LNCaP clone FGC (cell line): ENCODE results near the gene ERICH3.
A peak's percentile ranks its signal among the peaks of the same experiment; 100 is the strongest.

Experiments used
- DNase-seq: peaks from one replicate; pipeline ENCODE4 v3.0.0-alpha.2; 2011; ENCODE audit warnings: low read depth
- H3K4me3 ChIP-seq: 2 replicates; pipeline ENCODE4 v1.5.1; 2011; ENCODE audit warnings: mild to moderate bottlenecking, low read depth, low read length, control low read depth
- TF ChIP-seq, protein P1 (sequence below): IDR thresholded peaks from 2 replicates; pipeline ENCODE4 v1.5.1; 2012; ENCODE audit warnings: mild to moderate bottlenecking; ENCODE audit not compliant: control insufficient read depth, insufficient read depth; ENCODE audit errors: extremely low read depth

The ERICH3 gene

DNA sequence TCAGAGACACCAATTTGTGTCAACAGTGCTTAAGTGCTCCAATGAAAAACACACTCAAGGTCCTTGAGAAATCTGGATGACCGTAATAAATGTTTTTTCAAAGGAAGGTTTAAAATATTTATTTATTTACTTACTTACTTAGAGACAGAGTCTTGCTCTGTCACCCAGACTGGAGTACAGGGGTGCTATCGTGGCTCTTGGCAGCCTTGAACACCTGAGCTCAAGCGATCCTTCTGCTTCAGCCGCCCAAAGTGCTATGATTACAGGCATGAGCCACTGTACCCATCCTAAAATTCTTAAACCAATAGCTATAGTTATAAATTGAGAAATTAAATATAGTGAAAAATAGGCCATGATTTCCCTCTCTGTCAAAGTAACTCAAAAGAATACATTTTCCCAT is 17.3 kb upstream of the ERICH3 start:
- DNase-seq: no peak
- H3K4me3 ChIP-seq: no peak overlapping the region
- TF ChIP-seq, protein P1, sequence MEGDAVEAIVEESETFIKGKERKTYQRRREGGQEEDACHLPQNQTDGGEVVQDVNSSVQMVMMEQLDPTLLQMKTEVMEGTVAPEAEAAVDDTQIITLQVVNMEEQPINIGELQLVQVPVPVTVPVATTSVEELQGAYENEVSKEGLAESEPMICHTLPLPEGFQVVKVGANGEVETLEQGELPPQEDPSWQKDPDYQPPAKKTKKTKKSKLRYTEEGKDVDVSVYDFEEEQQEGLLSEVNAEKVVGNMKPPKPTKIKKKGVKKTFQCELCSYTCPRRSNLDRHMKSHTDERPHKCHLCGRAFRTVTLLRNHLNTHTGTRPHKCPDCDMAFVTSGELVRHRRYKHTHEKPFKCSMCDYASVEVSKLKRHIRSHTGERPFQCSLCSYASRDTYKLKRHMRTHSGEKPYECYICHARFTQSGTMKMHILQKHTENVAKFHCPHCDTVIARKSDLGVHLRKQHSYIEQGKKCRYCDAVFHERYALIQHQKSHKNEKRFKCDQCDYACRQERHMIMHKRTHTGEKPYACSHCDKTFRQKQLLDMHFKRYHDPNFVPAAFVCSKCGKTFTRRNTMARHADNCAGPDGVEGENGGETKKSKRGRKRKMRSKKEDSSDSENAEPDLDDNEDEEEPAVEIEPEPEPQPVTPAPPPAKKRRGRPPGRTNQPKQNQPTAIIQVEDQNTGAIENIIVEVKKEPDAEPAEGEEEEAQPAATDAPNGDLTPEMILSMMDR: no peak

DNA sequence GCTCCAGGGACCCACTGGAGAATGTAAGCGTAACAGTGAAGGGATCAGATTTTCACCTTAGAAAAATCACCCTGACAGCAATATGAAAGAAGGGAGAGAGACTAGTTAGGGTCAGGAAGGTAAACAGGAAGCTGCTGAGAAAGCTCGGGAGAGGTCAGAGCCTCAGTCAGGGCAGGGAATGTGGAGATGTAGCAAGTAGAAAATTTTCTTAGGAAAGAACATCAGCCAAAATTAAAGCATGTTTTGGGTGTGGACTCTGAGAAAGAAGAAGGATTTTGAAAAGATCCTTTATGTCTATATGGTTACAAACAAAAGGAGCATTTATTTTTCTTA is 16.7 kb upstream of the ERICH3 start:
- TF ChIP-seq, protein P1: no peak
- DNase-seq: no peak
- H3K4me3 ChIP-seq: no peak overlapping the region

DNA sequence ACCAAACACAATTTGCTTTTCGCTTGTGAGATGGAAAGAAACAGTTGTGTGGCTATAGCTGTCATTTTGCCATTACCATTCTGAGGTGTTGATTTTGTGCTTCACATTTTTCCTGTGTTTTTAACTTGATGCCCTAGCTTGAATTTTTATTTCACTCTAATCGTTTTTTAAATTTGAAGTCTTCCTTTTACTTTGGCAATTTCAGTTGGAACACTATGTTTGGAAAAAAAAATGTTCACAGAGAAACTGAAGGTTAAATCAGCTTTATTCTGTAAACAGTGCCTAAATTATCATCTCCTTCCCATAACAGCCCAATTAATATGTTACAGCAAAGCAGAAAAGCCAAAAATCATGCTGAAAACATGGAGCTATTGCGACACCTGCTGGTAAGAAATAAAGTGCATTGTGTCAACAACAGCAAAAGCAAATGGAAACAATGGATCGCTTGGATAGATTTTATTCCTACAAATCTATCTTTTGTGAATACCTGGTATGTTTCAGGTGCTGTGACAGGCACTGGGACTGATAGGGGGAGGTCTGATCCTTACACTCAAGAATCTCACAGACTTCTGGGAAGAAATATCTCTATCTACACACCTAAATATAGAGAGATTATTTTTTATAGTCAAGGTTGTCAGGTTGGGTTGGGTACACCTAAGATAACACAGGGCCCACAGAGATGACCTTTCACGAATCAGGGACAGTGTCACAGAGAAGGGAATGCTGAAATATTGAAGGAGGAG is 16.2 kb upstream of the ERICH3 start:
- no peak overlapping the region for H3K4me3 ChIP-seq
- DNase-seq: peak; percentile 30
- TF ChIP-seq, protein P1: peak; percentile 88

DNA sequence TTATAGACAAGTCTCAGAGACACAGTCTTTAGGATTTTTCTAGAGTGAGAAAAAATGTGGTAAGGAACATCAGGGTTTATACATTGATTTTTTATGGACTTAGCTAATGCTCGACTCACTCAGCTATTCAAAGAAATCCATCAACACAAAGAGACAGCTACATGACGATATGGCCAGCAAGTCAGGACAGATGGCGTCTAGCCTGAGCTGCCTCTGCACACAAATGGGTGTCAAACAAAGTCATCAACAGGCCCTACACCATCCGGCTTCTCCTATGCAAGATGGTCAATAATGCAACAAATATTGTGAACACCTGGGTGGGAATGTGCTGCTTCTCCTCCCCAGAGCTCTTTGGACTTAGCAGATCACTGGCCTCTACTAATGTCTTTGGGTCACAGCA is 13.3 kb upstream of the ERICH3 start:
- DNase-seq: no peak
- TF ChIP-seq, protein P1: no peak
- no peak overlapping the region for H3K4me3 ChIP-seq

DNA sequence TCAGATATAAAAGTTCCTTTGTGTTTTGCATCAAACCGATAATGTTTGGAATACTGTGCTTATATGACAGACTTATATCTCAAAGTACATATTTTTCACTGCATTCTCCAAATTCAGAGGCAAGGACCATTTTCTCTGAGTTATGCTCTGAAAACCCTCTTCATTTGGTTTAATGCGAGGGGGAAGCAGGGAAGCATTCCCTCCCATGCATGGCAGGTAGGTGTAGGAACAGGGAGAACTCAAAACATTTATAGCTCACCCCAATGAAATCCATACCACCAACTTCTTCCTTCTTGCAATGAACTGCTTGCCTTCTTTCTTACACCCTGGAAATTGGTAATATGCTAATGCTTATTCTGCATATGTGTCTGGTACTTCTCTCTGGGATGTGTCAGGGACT is 10.7 kb upstream of the ERICH3 start:
- no peak overlapping the region for H3K4me3 ChIP-seq
- no peak for DNase-seq
- TF ChIP-seq, protein P1: no peak

DNA sequence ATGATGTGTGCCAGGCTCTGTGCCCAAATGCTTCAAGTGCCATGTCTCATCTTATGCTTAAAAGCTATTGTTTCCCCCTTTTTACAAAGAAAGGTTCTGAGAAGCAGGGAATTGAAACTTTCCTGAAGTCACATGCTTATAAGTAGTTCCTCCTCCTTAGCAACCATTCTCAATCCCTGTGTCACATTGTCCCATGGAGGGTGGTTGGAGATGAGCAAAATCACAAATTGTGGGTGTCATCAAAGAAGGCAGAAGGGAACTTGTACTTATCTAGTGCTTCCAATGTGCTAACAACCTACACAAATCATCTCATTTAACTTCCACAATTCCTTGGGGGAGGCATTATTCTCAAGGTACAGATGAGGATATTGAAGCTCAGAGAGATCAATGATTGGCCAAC is 10.1 kb upstream of the ERICH3 start:
- TF ChIP-seq, protein P1: no peak
- no peak overlapping the region for H3K4me3 ChIP-seq
- DNase-seq: no peak

DNA sequence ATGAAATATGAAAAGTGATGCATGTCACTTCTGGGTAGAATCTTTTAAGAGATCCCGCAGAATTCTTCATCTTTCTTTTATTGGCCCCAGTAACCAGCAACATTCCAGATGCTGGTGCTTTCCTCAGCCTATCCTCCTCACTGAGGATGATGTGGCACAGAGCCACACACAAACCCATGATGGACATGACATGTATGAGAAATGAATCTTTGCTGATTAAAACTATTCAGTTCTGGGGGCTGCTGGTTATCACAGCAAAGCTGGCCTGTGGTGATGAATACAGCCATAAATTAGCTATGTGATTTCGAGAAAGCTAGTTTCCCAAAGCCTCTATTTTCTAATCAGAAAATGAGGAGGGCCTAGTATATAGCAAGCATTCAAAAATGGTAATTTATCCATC is 8.3 kb upstream of the ERICH3 start:
- DNase-seq: no peak
- H3K4me3 ChIP-seq: no peak overlapping the region
- TF ChIP-seq, protein P1: no peak
